GM19240 (cell line): ENCODE data around the gene UIMC1.
"Not testable (repeated sequence)": the region's sequence is repeated elsewhere in the genome, so short reads cannot be mapped to it uniquely, and the experiment has no call there.

ENCODE experiments used
- DNase-seq: peaks from one replicate; pipeline ENCODE4 v3.0.0; 2011; ENCODE audit warnings: low spot score; ENCODE audit not compliant: insufficient read length

Gene UIMC1

DNA sequence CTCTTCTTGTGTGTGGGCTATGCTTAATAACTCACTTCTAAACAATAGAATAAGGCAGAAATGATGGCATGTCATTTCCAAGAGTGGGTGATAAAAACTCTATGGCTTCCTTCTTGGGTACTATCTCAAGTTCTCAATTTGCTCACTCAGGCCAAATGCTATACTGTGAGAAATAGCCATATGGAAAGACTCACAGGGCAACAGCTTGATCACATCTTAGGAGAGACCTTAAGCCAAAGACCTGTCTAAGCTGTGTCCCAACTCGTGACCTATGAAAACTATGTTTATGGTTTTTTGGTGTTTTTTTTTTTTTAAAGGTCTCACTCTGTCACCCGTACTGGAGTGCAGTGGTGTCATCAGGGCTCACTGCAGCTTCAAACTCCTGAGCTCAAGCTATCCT lies 2.1 kb upstream of the UIMC1 start:
- DNase-seq, result no peak

GRCh38 chr5:177005619-177006264 lies 837 bp downstream of the UIMC1 start:
- no peak for DNase-seq

DNA sequence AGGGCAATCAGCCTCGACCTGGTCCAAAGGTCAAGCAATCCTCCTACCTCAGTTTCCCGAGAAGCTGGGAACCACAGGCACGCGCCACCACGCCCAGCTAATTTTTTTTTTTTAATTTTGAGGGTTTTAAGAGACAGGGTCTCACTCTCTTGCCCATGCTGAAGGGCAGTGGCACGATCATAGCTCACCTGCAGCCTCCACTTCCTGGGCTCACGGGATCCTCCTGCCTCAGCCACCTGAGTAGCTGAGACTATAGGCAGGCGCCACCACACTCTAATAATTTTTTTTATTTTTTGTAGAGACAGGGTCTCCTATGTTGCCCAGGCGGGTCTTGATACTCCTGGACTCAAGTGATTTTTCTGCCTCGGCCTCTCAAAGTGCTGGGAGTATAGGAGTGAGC lies 1.6 kb downstream of the UIMC1 start:
- no peak for DNase-seq

GRCh38 chr5:177003649-177004048 lies 2.9 kb downstream of the UIMC1 start:
- no peak for DNase-seq

DNA sequence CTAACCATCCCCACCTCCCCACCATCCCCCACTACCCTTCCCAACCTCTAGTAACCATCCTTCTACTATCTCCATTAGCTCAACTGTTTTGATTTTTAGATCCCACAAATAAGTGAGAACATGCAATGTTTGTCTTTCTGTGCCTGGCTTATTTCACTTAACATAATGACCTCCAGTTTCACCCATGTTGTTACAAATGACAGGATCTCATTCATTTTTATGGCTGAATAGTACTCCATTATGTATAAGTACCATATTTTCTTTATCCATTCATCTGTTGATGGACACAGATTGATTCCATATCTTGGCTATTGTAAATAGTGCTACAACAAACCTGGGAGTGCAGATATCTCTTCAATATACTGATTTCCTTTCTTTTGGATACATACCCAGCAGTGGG lies 7.1 kb downstream of the UIMC1 start:
- not testable (repeated sequence) for DNase-seq

- no peak for DNase-seq
Measured at GRCh38 chr5:176998828-176999227, 7.8 kb downstream of the UIMC1 start.

GRCh38 chr5:176996780-176997179 lies 9.8 kb downstream of the UIMC1 start:
- DNase-seq, result no peak

GRCh38 chr5:176995896-176996767 lies 10.4 kb downstream of the UIMC1 start:
- no peak for DNase-seq

DNA sequence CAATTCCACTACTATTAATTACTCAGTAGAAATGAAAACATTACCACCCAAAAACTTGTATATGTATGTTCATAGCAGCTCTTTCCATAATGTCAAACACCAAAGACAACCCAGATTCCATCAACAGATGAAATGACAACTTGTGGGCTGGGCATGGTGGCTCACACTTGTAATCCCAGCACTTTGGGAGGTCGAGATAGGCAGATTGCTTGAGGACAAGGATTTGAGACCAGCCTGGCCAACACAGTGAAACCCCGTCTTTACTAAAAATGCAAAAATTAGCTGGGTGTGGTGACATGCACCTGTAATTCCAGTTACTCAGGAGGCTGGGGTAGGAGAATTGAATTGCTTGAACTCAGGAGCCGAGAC lies 11.5 kb downstream of the UIMC1 start:
- DNase-seq, result no peak

DNA sequence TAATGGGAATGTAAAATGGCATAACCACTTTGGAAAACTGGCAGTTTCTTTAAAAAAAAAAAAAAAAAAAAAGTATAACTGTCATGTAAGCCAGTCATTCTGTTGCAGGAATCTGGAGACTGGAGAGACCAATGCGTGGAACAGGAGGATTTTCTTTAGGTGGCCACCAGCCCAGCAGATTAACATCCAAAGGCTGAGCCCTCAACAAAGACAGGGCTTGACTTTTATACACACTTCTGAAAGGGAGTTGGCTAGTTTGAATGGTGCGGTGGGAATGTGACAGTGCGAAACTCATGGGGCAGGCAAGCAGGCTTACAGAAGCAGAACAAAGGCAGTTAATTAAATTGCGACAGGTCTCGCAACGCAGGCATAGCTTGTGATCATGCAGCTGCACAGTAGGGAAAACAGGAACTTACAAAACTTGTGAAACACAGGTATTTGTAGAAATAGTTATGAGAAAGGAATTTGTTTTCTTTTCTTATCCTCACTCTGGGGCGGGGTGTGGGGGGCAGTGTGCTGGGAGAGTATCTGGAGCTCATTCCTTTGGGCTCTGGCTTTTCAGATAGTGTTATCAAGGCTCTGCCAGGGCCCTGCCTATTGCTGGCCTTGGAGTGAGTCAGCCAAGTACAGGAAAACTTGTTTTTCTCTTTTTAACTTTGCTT lies 12.0 kb downstream of the UIMC1 start:
- DNase-seq, result no peak

DNA sequence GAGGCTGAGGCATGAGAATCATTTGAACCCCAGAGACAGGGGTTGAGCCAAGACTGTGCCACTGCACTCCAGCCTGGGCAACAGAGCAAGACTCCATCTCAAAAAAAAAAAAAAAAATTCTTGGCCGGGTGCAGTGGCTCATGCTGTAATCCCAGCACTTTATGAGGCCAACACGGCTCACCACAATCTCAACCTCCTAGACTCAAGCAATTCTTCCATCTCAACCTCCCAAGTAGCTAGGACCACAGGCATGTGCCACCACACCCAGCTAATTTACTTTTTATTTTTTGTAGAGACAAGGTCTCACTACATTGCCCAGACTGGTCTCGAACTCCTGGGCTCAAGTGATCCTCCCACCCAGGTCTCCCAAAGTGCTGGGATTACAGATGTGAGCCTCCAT lies 13.5 kb downstream of the UIMC1 start:
- not testable (repeated sequence) for DNase-seq

- no peak for DNase-seq
Measured at GRCh38 chr5:176987583-176987982, 19.0 kb downstream of the UIMC1 start.

GRCh38 chr5:176986280-176986679 lies 20.3 kb downstream of the UIMC1 start:
- DNase-seq, result no peak

GRCh38 chr5:176985516-176985915 lies 21.1 kb downstream of the UIMC1 start:
- DNase-seq, result no peak

DNA sequence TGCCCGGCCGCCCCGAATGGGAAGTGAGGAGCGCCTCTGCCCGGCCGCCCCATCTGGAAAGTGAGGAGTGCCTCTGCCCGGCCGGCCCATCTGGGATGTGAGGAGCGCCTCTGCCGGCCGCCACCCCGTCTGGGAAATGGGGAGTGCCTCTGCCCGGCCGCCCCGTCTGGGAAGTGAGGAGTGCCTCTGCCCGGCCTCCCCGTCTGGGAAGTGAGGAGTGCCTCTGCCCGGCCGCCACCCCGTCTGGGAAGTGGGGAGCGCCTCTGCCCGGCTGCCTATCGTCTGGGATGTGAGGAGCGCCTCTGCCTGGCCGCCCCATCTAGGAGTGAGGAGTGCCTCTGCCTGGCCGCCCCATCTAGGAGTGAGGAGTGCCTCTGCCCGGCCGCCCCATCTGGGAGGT lies 22.4 kb downstream of the UIMC1 start:
- not testable (repeated sequence) for DNase-seq

GRCh38 chr5:176983593-176983992 lies 23.0 kb downstream of the UIMC1 start:
- DNase-seq, result not testable (repeated sequence)

DNA sequence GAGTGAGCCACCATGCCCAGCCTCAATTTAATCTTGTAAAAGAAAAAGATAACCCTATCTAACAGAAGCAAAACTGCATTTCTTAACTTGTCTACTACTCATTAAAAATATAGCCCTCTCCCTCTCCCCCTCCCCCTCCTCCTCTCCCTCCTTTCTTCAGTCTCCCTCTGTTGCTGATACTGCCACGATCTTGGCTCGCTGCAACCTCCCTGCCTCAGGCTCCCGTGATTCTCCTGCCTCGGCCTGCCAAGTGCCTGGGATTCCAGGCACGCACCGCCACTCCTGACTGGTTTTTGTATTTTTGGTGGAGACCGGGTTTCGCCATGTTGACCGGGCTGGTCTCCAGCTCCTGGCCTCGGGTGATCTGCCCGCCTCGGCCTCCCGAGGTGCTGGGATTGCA lies 23.5 kb downstream of the UIMC1 start:
- DNase-seq, result not testable (repeated sequence)

DNA sequence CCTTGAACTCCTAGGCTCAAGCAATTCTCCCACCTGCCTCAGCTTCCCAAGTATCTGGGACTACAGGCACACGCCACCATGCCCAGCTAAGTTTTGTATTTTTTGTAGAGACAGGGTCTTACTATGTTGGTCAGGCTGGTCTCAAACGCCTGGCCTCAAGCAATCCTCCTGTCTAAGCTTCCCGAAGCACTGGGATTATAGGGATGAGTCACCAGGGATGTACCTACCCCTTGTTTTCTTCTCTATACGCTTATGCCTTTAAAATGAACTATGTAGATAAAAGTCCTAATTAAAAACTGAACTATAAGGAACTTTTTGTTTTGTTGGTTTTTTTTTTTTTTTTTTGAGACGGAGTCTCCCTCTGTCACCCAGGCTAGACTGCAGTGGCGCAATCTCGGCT lies 25.8 kb downstream of the UIMC1 start:
- no peak for DNase-seq

GRCh38 chr5:176979669-176980068 lies 26.9 kb downstream of the UIMC1 start:
- DNase-seq, result no peak

DNA sequence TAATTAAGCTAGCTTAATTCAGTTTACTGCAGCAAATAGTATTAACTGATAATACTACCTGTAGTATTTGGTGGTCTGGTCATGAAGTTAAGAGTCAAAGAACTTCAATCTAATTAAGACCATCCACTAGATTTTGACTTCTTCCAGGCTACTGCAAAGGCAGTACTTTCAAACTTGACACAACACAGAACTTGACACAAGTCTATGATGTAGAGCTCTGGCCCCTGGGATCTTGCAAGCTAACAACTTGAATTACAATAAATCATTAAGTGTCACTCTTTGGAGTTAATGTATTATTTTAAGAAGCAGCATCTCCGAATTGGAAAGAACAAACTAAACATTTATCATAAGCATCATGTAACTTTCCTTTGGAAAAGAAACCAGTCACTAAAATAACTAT lies 40.9 kb downstream of the UIMC1 start:
- DNase-seq, result no peak

GRCh38 chr5:176959051-176959450 lies 47.5 kb downstream of the UIMC1 start:
- no peak for DNase-seq

- DNase-seq, result no peak
Measured at GRCh38 chr5:176956756-176957155, 49.8 kb downstream of the UIMC1 start.
